ENCODE measurements around the gene STAT4. TPM values are rescaled to one million over a fixed set of nuclear protein-coding genes. Genes with fewer than 3 reads are reported as not detected.

The STAT4 gene
- total RNA-seq, 1 experiment from 2014 or later: 0.44 TPM

DNA sequence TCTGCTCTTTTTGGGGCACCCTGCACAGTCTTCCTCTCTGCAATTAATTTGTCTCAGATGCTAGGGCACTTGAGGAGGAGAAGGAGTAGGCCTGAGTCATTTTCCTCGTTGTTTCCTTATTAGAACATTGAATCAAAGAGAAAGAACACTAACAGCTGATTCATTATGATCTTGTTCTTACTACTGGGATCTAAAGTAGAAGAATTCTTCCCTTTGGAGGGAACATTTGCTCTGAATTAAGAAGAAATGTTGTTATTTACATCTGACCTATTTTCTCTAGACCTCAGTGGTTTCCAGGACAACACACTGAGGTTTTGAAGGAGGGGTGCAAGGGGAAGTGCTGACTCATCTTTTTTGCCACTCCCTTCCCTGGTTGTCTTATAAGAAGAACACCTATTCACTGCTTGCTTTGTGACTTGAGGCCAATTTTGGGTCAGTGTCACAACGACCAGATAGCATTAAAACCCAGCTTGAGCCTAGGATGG lies 112.5 kb downstream of the STAT4 start:
- ATAC-seq (no peak), DNase-seq (ENCODE audit: low spot score) (no peak)
- H3K4me1 Mint-ChIP-seq: peaks cover 4% of the 10 kb centered on the region
- H3K27me3 Mint-ChIP-seq (ENCODE audit: low read depth): no peaks in the 10 kb centered on the region
- H3K36me3 Mint-ChIP-seq: no peaks in the 10 kb centered on the region
- no peak overlapping the region for H3K4me3 Mint-ChIP-seq
- POLR2A ChIA-PET: no interaction called here
- H3K9me3 Mint-ChIP-seq: no peaks in the 10 kb centered on the region; the same call in 1 of the 2 replicates
- H3K27ac Mint-ChIP-seq: no peak overlapping the region
- CTCF ChIA-PET: interaction anchor here (2.9 kb wide), 1 partner anchor 14 kb away, joined by 8 read pairs; no protein-coding TSS in a partner anchor
- TF ChIP-seq ZNF138 (CRISPR knock-in tag; conservative IDR thresholded peaks at IDR 0.05) (no peak), ZNF317 (CRISPR knock-in tag; IDR thresholded peaks at IDR 0.05; ENCODE audit: borderline replicate concordance, low read depth) (no peak)

DNA sequence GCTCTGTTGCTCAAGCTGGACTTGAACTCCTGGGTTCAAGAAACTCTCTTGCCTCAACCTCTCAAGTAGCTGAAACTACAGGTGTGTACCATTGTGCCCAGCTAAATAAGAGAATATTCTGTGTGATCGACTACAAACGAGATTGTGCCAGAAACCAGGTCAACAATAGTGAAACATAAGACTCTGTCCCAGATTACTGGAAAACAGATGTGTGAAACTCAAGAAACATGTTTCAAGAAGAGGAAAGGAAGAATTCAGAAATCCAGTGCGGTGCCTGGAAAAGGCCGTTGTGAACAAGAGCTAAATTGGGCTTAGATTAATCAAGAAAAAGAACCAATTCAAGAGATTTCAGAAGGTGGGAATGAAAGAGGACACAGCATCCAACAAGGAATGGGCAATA lies 113.4 kb downstream of the STAT4 start:
- POLR2A ChIA-PET: no interaction called here
- H3K4me3 Mint-ChIP-seq: no peak overlapping the region
- no peak overlapping the region for H3K27ac Mint-ChIP-seq

DNA sequence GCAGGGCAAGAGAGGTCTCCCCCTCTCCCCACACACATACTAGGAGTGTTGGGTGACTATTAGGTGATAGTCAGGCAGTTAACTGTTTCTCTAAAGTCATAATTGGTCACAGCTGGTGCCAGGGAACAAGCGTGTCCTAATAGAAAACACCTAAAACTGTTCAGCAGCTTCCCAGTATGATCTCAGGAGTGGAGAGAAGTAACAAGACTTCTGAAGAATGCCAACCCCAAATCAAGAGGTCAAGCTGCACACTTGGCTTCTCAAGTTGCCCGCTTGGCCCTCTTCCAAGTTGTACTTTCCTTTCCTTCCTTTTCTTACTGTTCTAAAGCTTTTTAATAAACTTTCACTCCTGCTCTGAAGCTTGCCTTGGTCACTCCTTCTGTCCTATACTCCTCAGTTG lies 114.4 kb downstream of the STAT4 start:
- no peak overlapping the region for H3K27ac Mint-ChIP-seq
- no peaks in the 10 kb centered on the region for H3K27me3 Mint-ChIP-seq (ENCODE audit: low read depth)
- peaks cover 10% of the 10 kb centered on the region for H3K4me1 Mint-ChIP-seq
- H3K4me3 Mint-ChIP-seq: no peak overlapping the region
- DNase-seq (ENCODE audit: low spot score) (no peak), ATAC-seq (no peak)
- H3K36me3 Mint-ChIP-seq: no peaks in the 10 kb centered on the region
- H3K9me3 Mint-ChIP-seq: no peaks in the 10 kb centered on the region
- CTCF ChIA-PET: interaction anchor here (1.8 kb wide), 1 partner anchor 16 kb away, joined by 7 read pairs; no protein-coding TSS in a partner anchor
- POLR2A ChIA-PET: no interaction called here
- TF ChIP-seq, protein P1, sequence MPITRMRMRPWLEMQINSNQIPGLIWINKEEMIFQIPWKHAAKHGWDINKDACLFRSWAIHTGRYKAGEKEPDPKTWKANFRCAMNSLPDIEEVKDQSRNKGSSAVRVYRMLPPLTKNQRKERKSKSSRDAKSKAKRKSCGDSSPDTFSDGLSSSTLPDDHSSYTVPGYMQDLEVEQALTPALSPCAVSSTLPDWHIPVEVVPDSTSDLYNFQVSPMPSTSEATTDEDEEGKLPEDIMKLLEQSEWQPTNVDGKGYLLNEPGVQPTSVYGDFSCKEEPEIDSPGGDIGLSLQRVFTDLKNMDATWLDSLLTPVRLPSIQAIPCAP (CRISPR knock-in tag; IDR thresholded peaks at IDR 0.05): no peak
- no peak for TF ChIP-seq ZNF416 (CRISPR knock-in tag; IDR thresholded peaks at IDR 0.05)
- TF ChIP-seq SP1 (CRISPR knock-in tag; conservative IDR thresholded peaks at IDR 0.05): no peak
- TF ChIP-seq RELA (CRISPR knock-in tag; IDR thresholded peaks at IDR 0.05; ENCODE audit: borderline replicate concordance): no peak
- TF ChIP-seq, protein P2, sequence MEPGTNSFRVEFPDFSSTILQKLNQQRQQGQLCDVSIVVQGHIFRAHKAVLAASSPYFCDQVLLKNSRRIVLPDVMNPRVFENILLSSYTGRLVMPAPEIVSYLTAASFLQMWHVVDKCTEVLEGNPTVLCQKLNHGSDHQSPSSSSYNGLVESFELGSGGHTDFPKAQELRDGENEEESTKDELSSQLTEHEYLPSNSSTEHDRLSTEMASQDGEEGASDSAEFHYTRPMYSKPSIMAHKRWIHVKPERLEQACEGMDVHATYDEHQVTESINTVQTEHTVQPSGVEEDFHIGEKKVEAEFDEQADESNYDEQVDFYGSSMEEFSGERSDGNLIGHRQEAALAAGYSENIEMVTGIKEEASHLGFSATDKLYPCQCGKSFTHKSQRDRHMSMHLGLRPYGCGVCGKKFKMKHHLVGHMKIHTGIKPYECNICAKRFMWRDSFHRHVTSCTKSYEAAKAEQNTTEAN (CRISPR knock-in tag; IDR thresholded peaks at IDR 0.05): no peak

More for the DNA sequence above, 113.4 kb downstream of the STAT4 start:
- Mint-ChIP-seq H3K36me3 (no peaks in the 10 kb centered on the region), H3K27me3 (ENCODE audit: low read depth) (no peaks in the 10 kb centered on the region), H3K4me1 (peaks cover 9% of the 10 kb centered on the region), H3K9me3 (no peaks in the 10 kb centered on the region)
- TF ChIP-seq ATF1 (CRISPR knock-in tag; IDR thresholded peaks at IDR 0.05) (no peak), MXD4 (CRISPR knock-in tag; IDR thresholded peaks at IDR 0.05; ENCODE audit: borderline replicate concordance) (no peak), ZNF317 (CRISPR knock-in tag; IDR thresholded peaks at IDR 0.05; ENCODE audit: borderline replicate concordance, low read depth) (no peak), ZNF219 (CRISPR knock-in tag; IDR thresholded peaks at IDR 0.05; ENCODE audit: borderline replicate concordance) (no peak), ESRRA (CRISPR knock-in tag; IDR thresholded peaks at IDR 0.05; ENCODE audit: borderline replicate concordance) (no peak), SMAD4 (CRISPR knock-in tag; IDR thresholded peaks at IDR 0.05) (no peak), RELA (CRISPR knock-in tag; IDR thresholded peaks at IDR 0.05; ENCODE audit: borderline replicate concordance) (no peak), SP1 (CRISPR knock-in tag; conservative IDR thresholded peaks at IDR 0.05) (no peak), NFE2L1 (CRISPR knock-in tag; IDR thresholded peaks at IDR 0.05) (no peak), ETV6 (CRISPR knock-in tag; IDR thresholded peaks at IDR 0.05) (no peak), JAZF1 (CRISPR knock-in tag; IDR thresholded peaks at IDR 0.05) (no peak), NR3C1 (CRISPR knock-in tag; conservative IDR thresholded peaks at IDR 0.05; ENCODE audit: low read depth) (no peak), RORB (CRISPR knock-in tag; IDR thresholded peaks at IDR 0.05) (no peak)
- TF ChIP-seq, protein P3, sequence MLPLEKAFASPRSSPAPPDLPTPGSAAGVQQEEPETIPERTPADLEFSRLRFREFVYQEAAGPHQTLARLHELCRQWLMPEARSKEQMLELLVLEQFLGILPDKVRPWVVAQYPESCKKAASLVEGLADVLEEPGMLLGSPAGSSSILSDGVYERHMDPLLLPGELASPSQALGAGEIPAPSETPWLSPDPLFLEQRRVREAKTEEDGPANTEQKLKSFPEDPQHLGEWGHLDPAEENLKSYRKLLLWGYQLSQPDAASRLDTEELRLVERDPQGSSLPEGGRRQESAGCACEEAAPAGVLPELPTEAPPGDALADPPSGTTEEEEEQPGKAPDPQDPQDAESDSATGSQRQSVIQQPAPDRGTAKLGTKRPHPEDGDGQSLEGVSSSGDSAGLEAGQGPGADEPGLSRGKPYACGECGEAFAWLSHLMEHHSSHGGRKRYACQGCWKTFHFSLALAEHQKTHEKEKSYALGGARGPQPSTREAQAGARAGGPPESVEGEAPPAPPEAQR (CRISPR knock-in tag; IDR thresholded peaks at IDR 0.05): no peak
- TF ChIP-seq, protein P4, sequence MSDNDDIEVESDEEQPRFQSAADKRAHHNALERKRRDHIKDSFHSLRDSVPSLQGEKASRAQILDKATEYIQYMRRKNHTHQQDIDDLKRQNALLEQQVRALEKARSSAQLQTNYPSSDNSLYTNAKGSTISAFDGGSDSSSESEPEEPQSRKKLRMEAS (CRISPR knock-in tag; IDR thresholded peaks at IDR 0.05): no peak
- TF ChIP-seq, protein P5, sequence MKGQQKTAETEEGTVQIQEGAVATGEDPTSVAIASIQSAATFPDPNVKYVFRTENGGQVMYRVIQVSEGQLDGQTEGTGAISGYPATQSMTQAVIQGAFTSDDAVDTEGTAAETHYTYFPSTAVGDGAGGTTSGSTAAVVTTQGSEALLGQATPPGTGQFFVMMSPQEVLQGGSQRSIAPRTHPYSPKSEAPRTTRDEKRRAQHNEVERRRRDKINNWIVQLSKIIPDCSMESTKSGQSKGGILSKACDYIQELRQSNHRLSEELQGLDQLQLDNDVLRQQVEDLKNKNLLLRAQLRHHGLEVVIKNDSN (CRISPR knock-in tag; IDR thresholded peaks at IDR 0.05): no peak
- TF ChIP-seq, protein P6, sequence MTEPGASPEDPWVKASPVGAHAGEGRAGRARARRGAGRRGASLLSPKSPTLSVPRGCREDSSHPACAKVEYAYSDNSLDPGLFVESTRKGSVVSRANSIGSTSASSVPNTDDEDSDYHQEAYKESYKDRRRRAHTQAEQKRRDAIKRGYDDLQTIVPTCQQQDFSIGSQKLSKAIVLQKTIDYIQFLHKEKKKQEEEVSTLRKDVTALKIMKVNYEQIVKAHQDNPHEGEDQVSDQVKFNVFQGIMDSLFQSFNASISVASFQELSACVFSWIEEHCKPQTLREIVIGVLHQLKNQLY (CRISPR knock-in tag; IDR thresholded peaks at IDR 0.05): no peak
- TF ChIP-seq, protein P7, sequence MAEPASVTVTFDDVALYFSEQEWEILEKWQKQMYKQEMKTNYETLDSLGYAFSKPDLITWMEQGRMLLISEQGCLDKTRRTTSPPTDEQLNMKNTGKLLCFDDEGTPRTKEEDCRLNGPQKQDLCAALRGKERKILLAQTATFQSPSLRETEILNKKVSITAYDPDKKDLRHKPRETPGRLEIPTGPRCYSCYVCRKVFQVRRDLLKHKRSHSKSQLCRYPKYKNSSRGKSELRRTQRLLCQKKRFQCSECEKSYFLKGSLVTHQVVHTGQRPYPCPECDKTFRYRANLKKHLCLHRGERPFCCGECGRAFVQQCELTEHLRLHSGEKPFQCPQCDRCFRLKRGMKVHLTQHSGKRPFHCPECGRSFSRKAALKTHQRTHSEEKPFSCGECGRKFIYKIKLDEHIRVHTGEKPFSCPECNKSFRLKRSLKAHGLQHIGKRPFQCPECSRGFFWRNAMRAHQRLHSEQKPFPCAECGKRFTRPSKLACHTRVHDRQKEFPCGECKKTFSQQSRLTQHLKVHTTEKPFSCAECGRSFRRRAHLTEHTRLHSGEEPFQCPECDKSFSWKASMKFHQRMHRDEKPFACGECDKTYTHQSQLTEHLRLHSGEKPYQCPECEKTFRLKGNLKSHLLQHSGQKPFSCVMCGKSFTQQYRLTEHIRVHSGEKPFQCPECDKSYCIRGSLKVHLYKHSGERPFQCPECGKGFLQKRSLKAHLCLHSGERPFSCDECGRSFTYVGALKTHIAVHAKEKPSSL (CRISPR knock-in tag; conservative IDR thresholded peaks at IDR 0.05): no peak
- TF ChIP-seq, protein P2 (CRISPR knock-in tag; IDR thresholded peaks at IDR 0.05): no peak
- ATAC-seq (no peak), DNase-seq (ENCODE audit: low spot score) (no peak)
- CTCF ChIA-PET: interaction anchor here (2.9 kb wide), 1 partner anchor 15 kb away, joined by 8 read pairs; no protein-coding TSS in a partner anchor
